ENCODE measurements around the gene SHROOM3. TPM values are rescaled to one million over a fixed set of nuclear protein-coding genes. Genes with fewer than 3 reads are reported as not detected.

The SHROOM3 gene
- total RNA-seq, 1 donor from 2014 or later: 0.05 TPM

DNA sequence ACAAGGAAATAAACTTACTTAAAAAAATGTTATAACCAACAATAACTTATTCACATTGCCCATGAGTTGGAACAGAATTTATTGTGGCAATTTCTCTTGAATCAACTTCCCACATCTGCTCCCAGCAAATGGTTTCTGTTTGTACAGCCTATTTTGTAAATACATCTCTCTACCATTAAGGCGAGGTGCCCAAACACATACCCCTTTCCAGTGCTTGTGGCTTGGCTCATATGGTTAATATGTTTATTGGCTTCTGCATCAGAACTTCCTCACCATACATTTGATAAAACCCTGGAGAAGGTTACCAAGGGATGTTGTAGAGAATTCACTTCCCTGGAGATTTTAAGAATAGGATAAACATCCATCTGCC lies 255.9 kb downstream of the SHROOM3 start:
- H3K4me3 Mint-ChIP-seq: no peak overlapping the region
- H3K27me3 Mint-ChIP-seq: peaks cover 73% of the 10 kb centered on the region
- no peaks in the 10 kb centered on the region for H3K9me3 Mint-ChIP-seq
- no peak for DNase-seq
- intact Hi-C loops (cut with micrococcal nuclease): no loop called here
- no peak overlapping the region for H3K27ac Mint-ChIP-seq
- H3K4me1 Mint-ChIP-seq: peaks cover 11% of the 10 kb centered on the region
- H3K36me3 Mint-ChIP-seq (ENCODE audit: low read depth): no peaks in the 10 kb centered on the region

DNA sequence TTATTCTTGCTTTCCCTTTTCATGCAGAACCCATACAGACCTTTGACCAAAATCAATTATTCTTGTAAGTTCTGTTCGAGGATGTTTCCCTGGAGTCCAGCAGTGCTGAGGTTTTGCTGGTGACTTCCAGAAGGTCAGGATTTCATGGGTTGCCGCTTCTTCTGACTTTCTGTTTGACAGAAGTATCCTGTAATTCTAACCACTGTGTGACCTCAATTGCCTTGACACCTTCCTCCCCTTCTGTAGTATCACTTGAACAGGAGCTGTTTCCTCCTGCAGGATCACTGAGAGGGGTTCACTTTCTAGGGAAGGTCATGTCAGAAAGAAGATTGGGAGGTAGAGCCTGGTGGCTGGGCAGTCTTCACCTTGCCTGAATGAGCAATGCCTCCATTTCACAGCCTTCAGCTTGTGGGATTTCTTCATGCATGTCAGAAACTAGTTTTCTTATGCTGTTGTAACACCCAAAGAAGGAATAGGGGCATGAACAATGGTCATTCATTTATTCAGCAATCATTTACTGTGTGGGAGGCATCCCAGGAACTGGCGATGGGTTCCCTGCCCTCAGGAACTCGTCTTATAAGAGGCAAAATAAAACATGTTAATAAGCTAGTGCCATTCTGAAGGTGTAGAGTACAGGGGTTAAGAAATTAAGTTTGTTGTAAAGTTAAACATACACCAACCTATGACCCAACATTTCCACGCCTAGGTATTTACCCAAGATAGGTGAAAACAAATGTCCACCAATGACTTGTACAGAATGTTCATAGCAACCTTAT lies 257.0 kb downstream of the SHROOM3 start:
- Mint-ChIP-seq H3K4me3 (no peak overlapping the region), H3K9me3 (no peaks in the 10 kb centered on the region), H3K36me3 (ENCODE audit: low read depth) (no peaks in the 10 kb centered on the region), H3K4me1 (peaks cover 14% of the 10 kb centered on the region), H3K27me3 (peaks cover 68% of the 10 kb centered on the region), H3K27ac (no peak overlapping the region)
- intact Hi-C loops (cut with micrococcal nuclease): no loop called here
- no peak for DNase-seq

DNA sequence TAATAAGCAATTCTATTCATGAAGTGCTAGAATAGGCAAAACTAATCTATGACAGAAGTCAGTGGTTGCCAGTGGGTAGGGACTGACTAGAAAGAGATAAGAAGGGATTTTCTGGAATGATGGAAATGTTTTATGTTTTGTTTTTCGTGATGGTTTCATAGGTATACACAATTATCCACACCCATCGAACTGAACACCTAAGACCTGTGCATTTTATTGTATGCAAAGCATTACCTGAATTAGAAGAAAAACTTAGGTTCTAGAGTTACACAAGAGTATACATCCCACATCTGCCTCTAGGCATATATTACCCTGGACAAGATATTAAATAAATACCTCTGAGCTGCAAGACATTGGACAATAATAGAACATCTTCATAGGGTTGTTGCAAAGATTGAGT lies 257.7 kb downstream of the SHROOM3 start:
- intact Hi-C loops (cut with micrococcal nuclease): no loop called here
- no peak overlapping the region for H3K27ac Mint-ChIP-seq
- no peaks in the 10 kb centered on the region for H3K36me3 Mint-ChIP-seq (ENCODE audit: low read depth)
- H3K4me1 Mint-ChIP-seq: peaks cover 22% of the 10 kb centered on the region
- H3K4me3 Mint-ChIP-seq: no peak overlapping the region
- H3K9me3 Mint-ChIP-seq: no peaks in the 10 kb centered on the region
- peaks cover 62% of the 10 kb centered on the region for H3K27me3 Mint-ChIP-seq
- no peak for DNase-seq

DNA sequence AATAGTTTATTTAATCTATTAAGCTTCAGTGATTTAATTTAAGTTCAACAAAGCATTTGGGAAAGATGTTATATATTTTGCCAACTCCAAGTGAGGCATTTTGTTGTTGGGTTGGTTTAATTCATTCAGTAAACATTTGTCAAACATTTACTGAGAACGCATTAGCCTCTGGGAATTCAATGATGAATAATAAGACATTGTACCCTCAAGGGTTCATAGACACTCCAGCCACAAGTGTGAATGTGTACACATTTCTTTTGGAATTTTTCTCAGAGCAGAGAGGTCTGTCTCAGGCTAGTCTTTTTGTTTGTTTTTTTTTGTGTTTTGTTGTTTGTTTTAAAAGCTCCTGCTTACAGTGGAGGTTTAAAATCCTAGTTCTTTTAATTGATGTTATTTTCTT lies 259.0 kb downstream of the SHROOM3 start:
- peaks cover 16% of the 10 kb centered on the region for H3K4me1 Mint-ChIP-seq
- H3K9me3 Mint-ChIP-seq: no peaks in the 10 kb centered on the region
- H3K4me3 Mint-ChIP-seq: no peak overlapping the region
- DNase-seq: no peak
- peaks cover 49% of the 10 kb centered on the region for H3K27me3 Mint-ChIP-seq
- no peak overlapping the region for H3K27ac Mint-ChIP-seq
- H3K36me3 Mint-ChIP-seq (ENCODE audit: low read depth): no peaks in the 10 kb centered on the region
- intact Hi-C loops (cut with micrococcal nuclease): no loop called here

DNA sequence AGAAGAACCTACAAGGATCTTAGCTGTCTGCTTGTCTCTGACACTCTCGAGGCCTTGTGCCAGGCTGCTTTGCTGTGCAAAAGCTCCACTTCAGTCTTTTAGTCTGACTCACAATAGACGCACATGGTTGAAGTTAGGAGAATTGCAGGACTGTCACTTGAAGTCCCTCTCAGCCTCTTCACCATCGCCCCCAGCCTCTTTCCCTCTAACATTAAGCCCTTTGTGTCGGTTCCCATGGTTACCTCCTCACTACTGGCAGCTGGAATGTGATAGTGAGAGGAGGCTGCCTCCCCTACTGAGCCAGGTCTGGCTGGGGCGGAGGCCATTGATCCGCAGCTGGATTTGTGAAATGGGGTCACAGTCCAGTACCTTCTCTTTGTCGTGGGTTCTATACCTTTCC lies 261.1 kb downstream of the SHROOM3 start:
- Mint-ChIP-seq H3K9me3 (no peaks in the 10 kb centered on the region), H3K27ac (no peak overlapping the region), H3K4me3 (no peak overlapping the region), H3K36me3 (ENCODE audit: low read depth) (no peaks in the 10 kb centered on the region), H3K27me3 (peaks cover 35% of the 10 kb centered on the region), H3K4me1 (peaks cover 11% of the 10 kb centered on the region)
- DNase-seq: no peak
- intact Hi-C loops (cut with micrococcal nuclease): no loop called here

DNA sequence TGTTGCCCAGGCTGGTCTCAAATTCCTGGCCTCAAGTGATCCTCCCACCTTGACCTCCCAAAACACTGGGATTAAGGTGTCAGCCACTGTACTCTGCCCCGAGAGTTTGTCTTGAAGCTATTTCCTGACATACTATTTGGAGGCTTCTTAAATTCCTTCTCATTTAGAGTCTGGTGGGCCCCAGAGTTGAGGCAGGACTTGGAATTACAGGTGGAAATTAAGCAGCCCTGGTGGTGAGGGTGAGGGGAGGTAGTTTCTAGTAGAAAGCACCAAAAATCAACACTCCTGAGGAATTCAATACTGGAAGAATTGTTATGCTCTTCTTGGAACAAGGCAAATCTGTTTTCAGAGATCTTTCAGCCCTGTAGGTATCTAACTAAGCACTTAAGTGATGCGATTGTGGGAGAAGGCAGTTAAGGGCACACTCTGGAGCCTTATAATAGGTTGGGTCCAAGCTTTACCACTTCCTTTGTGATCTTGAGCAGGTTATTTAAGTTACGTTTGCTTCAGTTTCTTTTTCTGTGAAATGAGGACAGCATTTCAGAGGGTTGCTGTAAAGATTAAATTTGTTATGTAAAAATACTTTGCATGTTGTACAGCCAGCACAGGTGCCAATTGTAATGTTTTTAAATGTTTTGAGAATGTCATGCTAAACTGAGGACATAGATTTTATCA lies 262.2 kb downstream of the SHROOM3 start:
- intact Hi-C loops (cut with micrococcal nuclease): no loop called here
- peaks cover 23% of the 10 kb centered on the region for H3K27me3 Mint-ChIP-seq
- peak overlapping the region; percentile 11 for H3K27ac Mint-ChIP-seq
- peaks cover 11% of the 10 kb centered on the region for H3K4me1 Mint-ChIP-seq
- peak; percentile 65 for DNase-seq
- no peaks in the 10 kb centered on the region for H3K36me3 Mint-ChIP-seq (ENCODE audit: low read depth)
- peak overlapping the region; percentile 25 for H3K4me3 Mint-ChIP-seq
- H3K9me3 Mint-ChIP-seq: no peaks in the 10 kb centered on the region

DNA sequence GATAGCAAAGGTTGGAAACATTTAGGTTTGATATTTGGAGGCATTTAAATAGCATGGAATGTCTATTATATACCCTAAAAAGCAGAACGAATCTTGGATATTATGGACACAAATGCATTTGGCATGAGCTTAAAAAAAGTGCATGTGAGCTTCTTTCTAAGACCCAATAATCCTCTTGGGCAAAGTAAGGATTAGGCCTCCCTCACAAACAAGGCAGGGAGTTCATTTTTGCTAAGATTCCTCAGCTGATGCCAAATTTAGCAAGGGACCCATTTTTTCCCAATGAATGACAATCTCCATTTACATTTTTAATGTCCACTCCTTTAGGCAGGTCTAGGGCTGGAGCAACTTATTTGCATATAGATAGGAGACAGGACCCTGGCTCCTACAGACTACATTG lies 263.1 kb downstream of the SHROOM3 start:
- Mint-ChIP-seq H3K4me3 (no peak overlapping the region), H3K27ac (no peak overlapping the region), H3K4me1 (peaks cover 11% of the 10 kb centered on the region), H3K27me3 (peaks cover 16% of the 10 kb centered on the region), H3K9me3 (no peaks in the 10 kb centered on the region), H3K36me3 (ENCODE audit: low read depth) (no peaks in the 10 kb centered on the region)
- DNase-seq: no peak
- intact Hi-C loops (cut with micrococcal nuclease): no loop called here

DNA sequence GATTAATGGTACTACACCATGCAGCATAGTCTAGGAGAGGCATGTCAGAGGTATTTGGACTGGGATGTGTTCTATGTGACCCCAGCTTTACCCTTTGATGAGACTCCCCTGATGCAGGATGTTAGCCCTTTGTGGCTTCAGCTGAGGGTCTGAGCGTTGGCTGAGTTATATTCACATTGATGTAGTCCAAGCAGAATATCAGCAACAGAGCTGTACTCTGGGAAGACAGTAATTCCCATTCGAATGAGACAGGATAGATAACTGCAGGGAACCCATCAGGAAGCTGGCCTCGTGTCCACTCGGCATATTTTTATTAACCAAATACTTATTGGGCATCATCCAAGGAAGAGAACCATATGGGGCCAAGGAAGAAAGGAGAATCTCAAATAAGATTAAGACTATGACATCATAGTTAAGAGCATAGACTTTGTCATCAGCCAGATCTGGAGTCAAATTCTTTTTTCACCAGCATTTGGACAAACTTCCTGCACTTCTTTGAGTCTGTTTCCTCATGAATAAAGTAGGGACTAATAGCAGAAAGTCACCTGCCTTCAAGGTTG lies 264.8 kb downstream of the SHROOM3 start:
- peaks cover 8% of the 10 kb centered on the region for H3K27me3 Mint-ChIP-seq
- H3K4me3 Mint-ChIP-seq: no peak overlapping the region
- H3K36me3 Mint-ChIP-seq (ENCODE audit: low read depth): no peaks in the 10 kb centered on the region
- intact Hi-C loops (cut with micrococcal nuclease): no loop called here
- no peak overlapping the region for H3K27ac Mint-ChIP-seq
- peaks cover 11% of the 10 kb centered on the region for H3K4me1 Mint-ChIP-seq
- no peaks in the 10 kb centered on the region for H3K9me3 Mint-ChIP-seq
- no peak for DNase-seq

DNA sequence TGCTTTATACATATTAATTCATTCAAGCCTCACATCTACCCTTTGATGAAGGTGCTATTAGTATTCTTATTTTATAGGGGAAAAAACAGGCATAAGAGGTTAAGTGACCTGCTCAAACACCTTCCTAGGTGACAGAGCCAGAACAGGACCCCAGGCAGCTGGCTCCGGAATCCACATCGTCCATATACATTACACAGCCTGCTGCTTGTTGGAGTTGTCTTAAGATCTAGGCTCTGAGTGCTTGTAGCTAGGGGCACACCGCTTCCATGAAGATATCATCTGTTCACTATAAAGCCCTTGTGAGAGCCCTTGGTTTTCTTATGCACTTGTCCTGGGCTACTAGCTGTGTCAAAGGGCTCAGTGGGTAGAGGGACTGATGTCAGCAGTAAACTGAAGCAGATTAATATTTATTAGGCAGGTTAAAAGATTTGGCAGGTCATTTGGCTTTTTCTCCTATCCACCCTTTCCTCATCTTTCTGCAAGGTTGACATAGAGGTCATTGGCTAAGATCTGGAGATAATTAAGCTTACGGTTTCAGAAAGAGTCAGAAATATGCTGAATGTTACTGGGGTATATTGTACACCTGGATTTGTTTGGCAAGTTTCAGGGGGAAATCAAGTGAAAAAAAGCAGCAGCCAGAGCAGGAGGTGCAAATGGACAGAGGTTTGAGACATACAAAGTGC lies 267.6 kb downstream of the SHROOM3 start:
- intact Hi-C loops (cut with micrococcal nuclease): no loop called here
- Mint-ChIP-seq H3K27me3 (peaks cover 5% of the 10 kb centered on the region), H3K9me3 (no peaks in the 10 kb centered on the region), H3K27ac (no peak overlapping the region), H3K4me1 (peaks cover 2% of the 10 kb centered on the region), H3K4me3 (no peak overlapping the region), H3K36me3 (ENCODE audit: low read depth) (no peaks in the 10 kb centered on the region)
- no peak for DNase-seq

DNA sequence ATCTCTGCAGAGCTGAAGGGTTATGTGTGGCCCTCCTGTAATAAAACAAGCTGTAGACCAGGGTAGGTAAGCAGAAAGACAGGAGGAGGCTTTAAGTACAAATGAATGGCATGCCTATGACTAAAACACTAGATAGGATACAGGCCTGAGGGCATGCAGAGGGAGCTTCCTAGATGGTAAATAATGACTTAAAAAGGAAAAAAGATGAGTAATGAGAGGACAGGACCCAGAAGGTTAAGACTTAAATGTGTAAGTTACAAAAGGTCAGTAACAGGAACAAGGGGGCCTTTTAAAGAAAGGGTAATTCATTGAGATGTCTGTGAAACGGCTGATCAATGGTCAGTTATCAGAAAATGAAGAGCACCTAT lies 268.1 kb downstream of the SHROOM3 start:
- Mint-ChIP-seq H3K36me3 (ENCODE audit: low read depth) (no peaks in the 10 kb centered on the region), H3K4me3 (no peak overlapping the region), H3K9me3 (no peaks in the 10 kb centered on the region), H3K27ac (no peak overlapping the region), H3K27me3 (peaks cover 7% of the 10 kb centered on the region), H3K4me1 (no peaks in the 10 kb centered on the region)
- no peak for DNase-seq
- intact Hi-C loops (cut with micrococcal nuclease): no loop called here

DNA sequence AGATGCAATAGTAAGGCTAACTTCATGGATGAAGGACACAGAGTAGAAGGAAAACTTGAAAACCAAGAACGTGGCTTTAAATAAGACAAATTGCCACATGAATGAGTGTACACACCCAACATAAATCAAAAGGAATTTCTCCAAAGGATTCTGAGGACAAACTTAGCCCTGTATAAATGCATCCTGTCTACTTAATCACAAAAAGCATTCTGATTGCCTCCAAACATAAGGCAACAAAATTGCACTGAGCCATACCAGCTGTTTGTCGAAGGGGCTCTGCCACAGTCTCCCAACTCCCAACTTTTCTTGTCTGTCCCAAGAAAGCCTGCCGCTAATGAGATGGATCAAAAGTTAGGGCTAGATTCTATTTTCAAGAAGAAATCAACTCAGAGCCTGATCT lies 268.6 kb downstream of the SHROOM3 start:
- Mint-ChIP-seq H3K36me3 (ENCODE audit: low read depth) (no peaks in the 10 kb centered on the region), H3K9me3 (no peaks in the 10 kb centered on the region), H3K27me3 (peaks cover 8% of the 10 kb centered on the region), H3K27ac (no peak overlapping the region), H3K4me1 (no peaks in the 10 kb centered on the region), H3K4me3 (no peak overlapping the region)
- intact Hi-C loops (cut with micrococcal nuclease): no loop called here
- DNase-seq: no peak

DNA sequence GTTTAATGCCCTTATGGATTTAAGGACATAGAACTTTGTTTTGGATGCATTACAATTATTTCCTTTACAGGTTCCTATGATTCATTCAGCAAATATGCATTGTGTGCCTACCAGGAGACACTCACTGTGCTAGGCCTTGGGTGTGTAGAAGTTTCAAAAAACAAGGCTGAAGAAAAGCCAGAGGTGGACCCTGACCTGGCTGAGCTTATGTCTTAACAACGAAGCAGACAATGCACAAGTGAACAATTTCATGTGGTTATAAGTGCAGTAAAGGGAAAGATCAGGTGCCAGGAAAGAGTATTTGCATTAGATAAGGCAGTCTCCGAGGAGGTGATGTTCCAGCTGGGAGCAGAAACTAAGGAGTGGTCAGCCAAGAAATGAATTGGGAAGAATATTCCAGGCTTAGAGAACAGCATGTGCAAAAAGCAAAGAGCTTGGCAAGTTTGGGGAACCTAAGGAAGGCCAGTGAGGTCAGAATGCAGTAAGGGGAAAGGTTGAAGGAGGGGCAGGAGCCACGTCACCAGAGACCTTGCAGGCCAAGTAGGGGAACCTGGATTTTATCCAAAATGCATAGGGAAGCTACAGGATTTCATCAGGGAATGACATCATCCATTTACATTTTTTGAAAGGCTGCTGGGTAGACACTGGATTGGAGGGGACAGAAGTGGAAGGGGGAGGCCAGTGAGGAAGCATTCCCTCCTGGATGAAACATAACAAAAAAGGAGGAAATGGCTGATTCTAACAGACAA lies 269.3 kb downstream of the SHROOM3 start:
- Mint-ChIP-seq H3K4me1 (no peaks in the 10 kb centered on the region), H3K27ac (no peak overlapping the region), H3K9me3 (no peaks in the 10 kb centered on the region), H3K27me3 (peaks cover 8% of the 10 kb centered on the region), H3K4me3 (no peak overlapping the region), H3K36me3 (ENCODE audit: low read depth) (no peaks in the 10 kb centered on the region)
- no peak for DNase-seq
- intact Hi-C loops (cut with micrococcal nuclease): no loop called here

DNA sequence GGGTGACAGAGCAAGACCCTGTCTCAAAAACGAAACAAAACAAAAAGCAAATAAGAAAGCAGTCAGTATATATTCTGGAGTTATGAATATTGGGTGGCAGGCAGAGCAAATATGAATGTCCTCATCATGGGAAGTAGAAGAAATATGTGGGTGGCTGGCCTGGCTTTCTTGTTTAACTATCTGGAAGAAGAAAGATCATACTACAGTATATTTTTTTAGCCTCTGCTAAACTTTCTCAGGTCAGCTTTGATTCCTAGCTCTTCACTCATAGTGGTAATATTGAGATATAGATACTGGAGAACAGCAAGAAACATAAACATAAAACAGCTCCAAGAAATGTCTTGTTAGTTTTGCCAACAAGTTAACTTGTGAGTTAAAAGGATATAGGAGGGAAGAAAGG lies 270.4 kb downstream of the SHROOM3 start:
- peaks cover 12% of the 10 kb centered on the region for H3K27me3 Mint-ChIP-seq
- H3K9me3 Mint-ChIP-seq: no peaks in the 10 kb centered on the region
- H3K27ac Mint-ChIP-seq: no peak overlapping the region
- no peaks in the 10 kb centered on the region for H3K4me1 Mint-ChIP-seq
- no peaks in the 10 kb centered on the region for H3K36me3 Mint-ChIP-seq (ENCODE audit: low read depth)
- H3K4me3 Mint-ChIP-seq: no peak overlapping the region
- no peak for DNase-seq
- intact Hi-C loops (cut with micrococcal nuclease): no loop called here

DNA sequence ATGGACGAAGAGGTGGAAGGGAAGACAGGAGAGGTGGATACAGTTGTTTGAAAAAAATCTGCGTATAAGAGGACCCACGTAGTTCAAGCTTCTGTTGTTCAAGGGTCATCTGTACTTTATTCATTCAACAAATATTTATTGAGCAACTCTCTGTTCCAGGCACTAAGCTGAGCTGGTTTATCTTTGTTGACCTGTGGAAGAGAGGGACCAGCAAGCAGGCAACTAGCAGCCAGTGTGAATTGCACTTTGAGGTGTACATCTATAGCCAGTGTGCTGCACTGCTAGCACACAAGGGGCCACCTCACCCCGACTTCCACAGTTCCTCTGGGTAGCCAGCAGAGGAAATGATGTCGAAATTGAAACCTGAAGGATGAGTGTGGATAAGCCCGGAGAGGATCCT lies 271.6 kb downstream of the SHROOM3 start:
- Mint-ChIP-seq H3K4me1 (no peaks in the 10 kb centered on the region), H3K27ac (no peak overlapping the region), H3K27me3 (peaks cover 12% of the 10 kb centered on the region), H3K36me3 (ENCODE audit: low read depth) (no peaks in the 10 kb centered on the region), H3K4me3 (no peak overlapping the region), H3K9me3 (no peaks in the 10 kb centered on the region)
- no peak for DNase-seq
- intact Hi-C loops (cut with micrococcal nuclease): no loop called here

Data from activated CD4-positive, alpha-beta T cell treated with anti-CD3 and anti-CD28 coated beads, Interleukin-2, amount 10 ng/mL, durations not matched to agents 24 days and 14 days (primary cell).